NCI-H748 treated with DMSO at 0.1 percent for 48 hours (cell line): Measurements from ENCODE around the gene UBD.

ENCODE experiments used
- DNase-seq: peaks from one replicate; lab custom pipeline; 2025; lab: John Stamatoyannopoulos, UW

Gene UBD

DNA sequence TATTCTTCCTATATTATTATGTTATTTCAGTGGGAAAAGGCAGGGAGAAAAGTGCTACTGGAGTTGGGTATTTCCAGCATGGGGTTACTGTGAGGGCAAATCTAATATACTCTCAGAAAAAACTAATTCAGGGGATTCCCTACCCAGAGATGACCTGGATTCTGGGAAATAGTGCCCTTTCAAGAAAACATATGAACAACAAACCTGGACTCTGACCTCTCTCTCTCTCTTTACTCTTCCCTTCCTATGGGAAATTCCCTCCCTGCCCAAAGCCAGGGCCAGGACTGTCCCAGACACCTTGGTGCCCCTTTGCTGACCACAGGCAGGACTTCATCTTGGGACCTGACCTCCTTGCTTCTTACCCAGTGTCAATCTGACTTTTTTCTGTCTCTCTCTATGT, 1.6 kb upstream of the UBD start:
- DNase-seq: no peak

GRCh38 chr6:29558439-29559079, 973 bp downstream of the UBD start:
- no peak for DNase-seq

- DNase-seq: no peak
These were observed 2.2 kb downstream of the UBD start for GRCh38 chr6:29557320-29557719.

DNA sequence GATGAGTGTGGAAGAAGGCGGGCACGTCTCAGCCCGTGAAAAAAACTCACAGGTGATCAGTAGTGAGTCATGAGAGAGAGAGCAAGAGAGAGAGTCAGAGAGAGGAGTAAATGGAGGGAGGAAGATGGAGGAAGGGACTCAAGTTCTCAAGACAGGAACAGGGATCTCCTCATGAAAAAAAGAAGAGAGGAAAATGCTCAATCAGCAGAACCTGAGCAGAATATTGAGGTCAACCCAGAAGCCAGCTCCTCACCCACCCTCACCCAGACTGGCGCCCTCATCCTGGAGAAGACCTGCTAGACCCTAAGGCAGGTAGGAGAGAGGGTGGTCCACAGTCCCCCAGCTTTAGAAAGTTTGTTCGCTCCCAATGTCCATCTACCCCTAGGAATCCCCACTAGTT, 4.8 kb downstream of the UBD start:
- no peak for DNase-seq

DNA sequence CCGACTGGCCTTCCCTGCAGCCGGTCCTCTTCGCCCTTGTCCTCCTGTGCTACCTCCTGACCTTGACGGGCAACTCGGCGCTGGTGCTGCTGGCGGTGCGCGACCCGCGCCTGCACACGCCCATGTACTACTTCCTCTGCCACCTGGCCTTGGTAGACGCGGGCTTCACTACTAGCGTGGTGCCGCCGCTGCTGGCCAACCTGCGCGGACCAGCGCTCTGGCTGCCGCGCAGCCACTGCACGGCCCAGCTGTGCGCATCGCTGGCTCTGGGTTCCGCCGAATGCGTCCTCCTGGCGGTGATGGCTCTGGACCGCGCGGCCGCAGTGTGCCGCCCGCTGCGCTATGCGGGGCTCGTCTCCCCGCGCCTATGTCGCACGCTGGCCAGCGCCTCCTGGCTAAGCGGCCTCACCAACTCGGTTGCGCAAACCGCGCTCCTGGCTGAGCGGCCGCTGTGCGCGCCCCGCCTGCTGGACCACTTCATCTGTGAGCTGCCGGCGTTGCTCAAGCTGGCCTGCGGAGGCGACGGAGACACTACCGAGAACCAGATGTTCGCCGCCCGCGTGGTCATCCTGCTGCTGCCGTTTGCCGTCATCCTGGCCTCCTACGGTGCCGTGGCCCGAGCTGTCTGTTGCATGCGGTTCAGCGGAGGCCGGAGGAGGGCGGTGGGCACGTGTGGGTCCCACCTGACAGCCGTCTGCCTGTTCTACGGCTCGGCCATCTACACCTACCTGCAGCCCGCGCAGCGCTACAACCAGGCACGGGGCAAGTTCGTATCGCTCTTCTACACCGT, 6.1 kb downstream of the UBD start:
- no peak for DNase-seq

GRCh38 chr6:29552512-29553051, 7.0 kb downstream of the UBD start:
- no peak for DNase-seq

DNA sequence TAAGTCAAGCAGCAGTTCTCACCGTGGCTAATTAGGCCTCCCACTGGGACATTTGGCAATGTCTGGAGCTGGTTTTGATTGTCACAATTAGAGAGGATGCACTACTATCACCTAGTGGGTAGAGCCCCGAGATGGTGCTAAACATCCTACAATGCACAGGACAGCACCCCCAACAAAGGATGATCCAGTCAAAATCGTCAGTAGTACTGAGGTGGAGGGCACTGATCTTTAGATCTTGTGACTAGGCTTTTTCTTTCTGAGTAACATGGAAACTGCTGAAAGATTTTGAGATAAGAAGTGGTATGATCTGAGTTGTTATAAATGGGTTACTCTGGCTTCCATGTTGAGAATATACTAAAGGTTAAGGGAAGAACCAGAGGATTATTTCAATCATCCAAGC, 12.0 kb downstream of the UBD start:
- no peak for DNase-seq

GRCh38 chr6:29537714-29538403, 21.7 kb downstream of the UBD start:
- no peak for DNase-seq

GRCh38 chr6:29532320-29532951, 27.1 kb downstream of the UBD start:
- no peak for DNase-seq

DNA sequence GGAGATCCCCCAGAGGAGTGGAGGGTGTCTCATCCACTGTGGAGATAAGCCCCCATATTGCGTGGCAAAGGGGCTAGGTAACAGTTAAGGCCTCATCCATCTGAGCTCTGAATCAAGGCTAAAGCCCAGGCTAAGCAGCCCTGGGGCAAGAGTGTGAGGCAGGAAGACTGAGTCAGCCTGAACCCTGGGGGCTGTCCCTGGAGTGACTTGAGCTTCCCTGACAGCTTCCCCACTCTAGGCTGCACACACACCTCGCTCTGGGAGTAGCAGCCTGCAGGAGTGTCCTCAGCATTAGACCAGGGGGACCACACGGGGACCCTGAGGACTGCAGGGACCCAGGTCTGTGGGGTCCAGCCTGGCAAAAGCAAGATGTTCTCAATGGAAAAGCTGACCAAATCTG, 27.9 kb downstream of the UBD start:
- no peak for DNase-seq

DNA sequence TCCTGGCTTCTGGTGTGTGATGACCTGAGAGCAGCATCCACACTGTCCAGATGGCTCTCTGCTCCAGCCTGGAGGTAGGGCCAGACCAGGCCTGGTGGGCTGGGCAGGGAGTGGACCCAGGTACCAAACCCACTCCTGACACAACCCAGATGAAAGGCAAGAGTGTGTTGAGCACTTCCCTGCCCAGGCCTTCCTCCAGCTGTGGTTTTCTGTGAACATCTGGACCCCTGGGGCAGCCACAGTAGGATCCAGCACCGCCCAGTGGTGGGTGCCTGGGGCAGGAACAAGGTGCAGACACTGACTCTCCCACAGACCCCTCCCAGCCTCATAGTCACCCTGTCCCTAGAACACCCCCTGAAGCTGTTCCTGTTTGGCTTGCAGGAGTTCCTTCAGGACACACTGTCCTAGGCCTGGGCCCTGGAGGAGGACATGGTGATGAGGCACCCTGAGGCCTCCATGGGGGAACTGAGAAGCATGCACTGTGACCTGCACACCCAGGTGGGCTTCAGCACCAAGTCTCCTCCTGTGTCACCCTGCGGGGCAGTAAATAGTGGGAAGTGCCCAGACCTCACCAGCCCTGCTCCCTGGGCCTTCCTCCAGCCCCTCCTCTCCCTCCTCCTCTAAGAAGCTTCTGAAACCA, 28.7 kb downstream of the UBD start:
- no peak for DNase-seq

DNA sequence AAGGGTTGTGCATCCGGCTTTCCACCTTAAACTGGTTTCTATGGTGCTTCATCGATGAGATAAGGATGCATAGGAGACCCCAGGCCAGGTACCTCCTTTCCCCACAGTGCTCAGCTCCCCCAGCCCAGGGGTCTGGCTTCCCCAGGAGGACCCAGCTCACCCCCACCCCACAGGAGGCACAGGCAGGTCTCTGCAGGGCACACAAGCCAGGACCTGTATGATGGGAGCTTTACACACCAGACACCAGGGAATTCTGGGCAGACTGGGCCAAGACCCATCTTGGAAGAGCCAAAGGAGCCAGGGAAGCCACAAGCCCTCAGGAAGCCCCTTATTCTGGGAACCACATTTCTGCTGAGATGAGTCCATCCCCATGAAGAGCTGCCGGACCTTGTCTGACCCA, 29.6 kb downstream of the UBD start:
- DNase-seq: no peak

- no peak for DNase-seq
These were observed 30.5 kb downstream of the UBD start for GRCh38 chr6:29528988-29529560.

DNA sequence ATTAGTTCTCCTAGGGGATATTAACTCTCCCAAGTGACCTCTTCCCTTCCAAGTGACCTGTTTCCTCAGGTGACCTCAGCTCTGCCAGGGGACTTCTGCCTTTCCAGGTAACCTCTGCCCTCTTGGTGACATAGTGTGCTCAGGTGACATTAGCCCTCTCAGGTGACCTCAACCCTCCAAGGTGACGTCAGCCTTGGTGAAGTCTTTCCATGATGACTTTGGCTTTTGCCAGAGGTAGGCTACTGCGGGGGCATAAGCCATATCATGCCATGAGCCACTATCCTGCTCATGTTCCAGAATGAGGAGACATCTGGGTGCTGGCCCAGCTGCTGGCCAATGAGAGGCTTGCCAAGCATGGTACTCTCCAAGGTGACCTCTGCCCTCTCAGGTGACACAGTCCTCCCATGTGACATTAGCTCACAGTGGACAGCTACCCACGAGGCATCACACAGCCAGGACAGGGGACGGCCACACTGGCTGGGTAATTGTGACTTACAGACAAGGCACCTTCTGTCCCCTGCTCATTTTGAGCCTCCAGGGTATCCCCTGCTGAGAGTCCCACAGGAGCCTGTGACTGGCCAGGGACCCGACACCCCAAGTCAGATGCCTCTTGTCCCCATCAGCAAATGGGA, 31.1 kb downstream of the UBD start:
- no peak for DNase-seq

DNA sequence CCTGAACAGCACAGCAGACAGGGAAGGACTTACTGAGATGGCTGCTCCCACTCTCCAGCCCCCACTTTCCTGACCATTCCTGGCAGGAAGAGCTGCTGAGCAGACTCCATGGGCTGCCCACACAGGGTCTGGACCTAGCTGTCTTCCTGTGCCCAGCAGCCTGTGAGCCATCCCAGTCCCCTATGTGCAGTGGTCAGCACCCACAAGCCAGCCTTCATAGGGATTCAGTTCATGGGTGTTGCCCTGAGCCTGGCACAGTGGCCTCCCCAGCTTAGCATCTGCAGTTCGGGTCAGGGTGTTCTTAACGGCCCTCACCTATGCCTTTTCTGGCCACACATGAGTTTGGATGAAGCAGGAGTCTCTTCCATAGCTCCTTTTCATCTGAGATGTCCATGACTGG, 32.0 kb downstream of the UBD start:
- no peak for DNase-seq

DNA sequence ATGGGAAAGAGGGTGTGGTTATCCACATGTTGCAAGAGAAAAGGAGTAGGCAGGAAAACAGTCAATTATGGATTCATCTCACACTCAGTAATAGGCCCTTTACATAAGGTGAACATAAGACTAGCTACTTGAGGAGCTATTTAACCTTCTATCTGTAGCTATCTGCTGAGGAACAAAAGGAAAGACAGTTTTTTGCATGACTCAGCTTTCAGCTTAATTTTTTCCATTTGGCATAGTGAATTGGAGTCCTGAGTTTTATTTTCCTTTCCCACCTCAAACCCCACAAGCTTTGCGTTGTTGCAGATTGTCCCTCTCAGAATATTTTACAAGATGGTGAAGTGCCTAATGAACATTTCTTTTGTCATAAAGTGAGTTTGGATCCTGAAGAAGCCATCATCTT, 32.4 kb downstream of the UBD start:
- no peak for DNase-seq

GRCh38 chr6:29525311-29525639, 34.3 kb downstream of the UBD start:
- DNase-seq: no peak

DNA sequence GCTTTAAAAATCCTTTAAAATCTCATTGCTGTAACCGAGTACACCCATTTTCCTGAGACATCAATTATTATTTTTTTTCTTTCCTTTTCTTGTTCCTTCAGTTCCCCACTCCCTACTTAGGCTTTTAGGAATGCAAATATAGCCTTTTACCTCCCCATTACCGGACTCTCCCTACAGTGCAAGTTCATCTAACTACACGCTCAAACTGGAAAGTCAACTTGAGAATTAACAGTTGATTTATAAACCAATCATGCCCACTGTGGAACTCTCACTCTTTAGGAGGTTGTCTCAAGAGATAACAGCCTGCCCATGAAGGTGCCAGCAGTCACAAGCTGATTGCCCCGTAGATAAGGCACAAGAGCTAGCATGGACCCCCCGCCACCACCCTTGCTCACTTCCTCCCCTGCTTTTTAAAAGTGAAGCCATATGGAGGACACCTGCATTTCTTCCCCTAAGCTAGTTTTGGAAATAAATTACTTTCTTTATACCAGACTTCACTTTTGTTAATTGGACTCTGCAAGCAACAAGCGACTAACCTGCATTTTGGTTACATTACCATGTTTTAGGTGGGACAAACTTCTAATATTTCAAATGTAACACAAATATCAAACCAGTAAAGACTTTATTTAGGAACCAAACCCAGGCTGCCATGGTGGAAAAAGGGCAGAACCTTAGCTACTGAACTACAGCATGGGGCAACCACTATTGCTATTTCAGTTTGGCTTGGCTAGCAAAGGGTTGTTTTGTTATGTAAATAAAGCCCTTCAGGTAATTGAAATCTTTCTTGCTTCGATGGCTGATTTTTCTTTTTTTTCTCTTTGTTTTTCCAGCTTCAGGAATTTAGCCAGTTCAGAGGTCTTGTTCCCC, 34.9 kb downstream of the UBD start:
- no peak for DNase-seq

DNA sequence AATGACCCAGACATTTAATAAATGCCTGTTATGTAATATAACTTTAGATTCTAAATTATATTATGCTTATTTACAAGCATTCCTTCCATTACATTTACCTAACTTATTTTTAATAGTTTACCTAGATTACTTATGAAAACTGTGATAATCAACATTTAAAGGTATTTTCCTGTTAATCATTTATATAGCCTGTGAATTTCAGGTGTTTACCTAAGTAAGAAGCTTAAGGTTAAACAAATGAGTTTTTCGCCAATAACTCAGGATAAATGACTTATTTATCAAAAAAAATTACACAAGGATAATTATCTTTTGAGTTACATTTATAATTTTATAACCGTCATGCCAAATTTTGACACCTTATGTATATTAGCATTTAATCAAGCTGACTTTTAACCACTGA, 35.5 kb downstream of the UBD start:
- DNase-seq: no peak

DNA sequence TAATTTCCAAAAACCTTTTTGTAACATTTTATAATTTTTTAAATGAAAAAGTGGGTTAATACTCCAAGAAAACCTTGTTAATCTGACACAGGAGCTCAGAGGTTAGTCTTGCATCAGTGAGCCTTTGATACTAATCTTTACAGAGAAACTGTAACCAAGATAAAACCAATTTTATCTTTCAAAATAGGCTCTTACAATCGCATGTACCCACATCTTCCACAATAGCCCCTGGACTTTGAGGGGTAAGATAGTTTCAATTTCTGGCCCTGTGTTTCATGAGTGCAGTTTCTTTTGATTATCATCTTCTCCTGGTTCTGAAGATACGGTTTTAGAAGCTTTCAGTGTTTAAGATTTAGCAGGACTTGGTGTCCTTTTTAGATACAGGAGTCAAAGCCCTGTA, 37.3 kb downstream of the UBD start:
- DNase-seq: no peak
